ENCODE measurements around the gene MRPL51.

Gene MRPL51

GRCh38 chr12:6452245-6452943 lies 40.7 kb downstream of the MRPL51 start:
- Histone ChIP-seq H3K4me2 (ENCODE audit: insufficient read depth, low read length) (peak overlapping the region; percentile 84), H3K27me3 (ENCODE audit: insufficient read depth, low read length, poor library complexity) (no peaks in the 10 kb centered on the region), H3K79me2 (ENCODE audit: insufficient read depth, low read length) (peaks cover 22% of the 10 kb centered on the region), H3K9me3 (ENCODE audit: insufficient read depth, low read length, severe bottlenecking) (no peaks in the 10 kb centered on the region), H3K4me3 (ENCODE audit: low read depth in 1 of 2, low read length in 2 of 2) (peak overlapping the region; percentile 36 to 78), H3K27ac (ENCODE audit: low read length) (peak overlapping the region; percentile 97), H3K4me1 (ENCODE audit: insufficient read depth, low read length) (peaks cover 32% of the 10 kb centered on the region), H3K9ac (ENCODE audit: low read depth, low read length) (peak overlapping the region; percentile 87), H4K20me1 (ENCODE audit: insufficient read depth, low read length) (no peaks in the 10 kb centered on the region), H3K36me3 (ENCODE audit: insufficient read depth, low read length) (peaks cover 31% of the 10 kb centered on the region), H2AFZ (ENCODE audit: low read depth, low read length) (peak overlapping the region; percentile 85)
- ATAC-seq (ENCODE audit: insufficient read depth, low read depth) = no peak; the same call in 2 of the 3 replicates
- DNase-seq = peak; percentile 40
- TF ChIP-seq, protein P1, sequence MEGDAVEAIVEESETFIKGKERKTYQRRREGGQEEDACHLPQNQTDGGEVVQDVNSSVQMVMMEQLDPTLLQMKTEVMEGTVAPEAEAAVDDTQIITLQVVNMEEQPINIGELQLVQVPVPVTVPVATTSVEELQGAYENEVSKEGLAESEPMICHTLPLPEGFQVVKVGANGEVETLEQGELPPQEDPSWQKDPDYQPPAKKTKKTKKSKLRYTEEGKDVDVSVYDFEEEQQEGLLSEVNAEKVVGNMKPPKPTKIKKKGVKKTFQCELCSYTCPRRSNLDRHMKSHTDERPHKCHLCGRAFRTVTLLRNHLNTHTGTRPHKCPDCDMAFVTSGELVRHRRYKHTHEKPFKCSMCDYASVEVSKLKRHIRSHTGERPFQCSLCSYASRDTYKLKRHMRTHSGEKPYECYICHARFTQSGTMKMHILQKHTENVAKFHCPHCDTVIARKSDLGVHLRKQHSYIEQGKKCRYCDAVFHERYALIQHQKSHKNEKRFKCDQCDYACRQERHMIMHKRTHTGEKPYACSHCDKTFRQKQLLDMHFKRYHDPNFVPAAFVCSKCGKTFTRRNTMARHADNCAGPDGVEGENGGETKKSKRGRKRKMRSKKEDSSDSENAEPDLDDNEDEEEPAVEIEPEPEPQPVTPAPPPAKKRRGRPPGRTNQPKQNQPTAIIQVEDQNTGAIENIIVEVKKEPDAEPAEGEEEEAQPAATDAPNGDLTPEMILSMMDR (IDR thresholded peaks at IDR 0.05; ENCODE audit: borderline replicate concordance, extremely low read depth, low read length, poor library complexity, severe bottlenecking) = peak; percentile 2
- no peak for TF ChIP-seq EZH2 (IDR thresholded peaks at IDR 0.05; ENCODE audit: borderline replicate concordance, low read depth, low read length, severe bottlenecking)

DNA sequence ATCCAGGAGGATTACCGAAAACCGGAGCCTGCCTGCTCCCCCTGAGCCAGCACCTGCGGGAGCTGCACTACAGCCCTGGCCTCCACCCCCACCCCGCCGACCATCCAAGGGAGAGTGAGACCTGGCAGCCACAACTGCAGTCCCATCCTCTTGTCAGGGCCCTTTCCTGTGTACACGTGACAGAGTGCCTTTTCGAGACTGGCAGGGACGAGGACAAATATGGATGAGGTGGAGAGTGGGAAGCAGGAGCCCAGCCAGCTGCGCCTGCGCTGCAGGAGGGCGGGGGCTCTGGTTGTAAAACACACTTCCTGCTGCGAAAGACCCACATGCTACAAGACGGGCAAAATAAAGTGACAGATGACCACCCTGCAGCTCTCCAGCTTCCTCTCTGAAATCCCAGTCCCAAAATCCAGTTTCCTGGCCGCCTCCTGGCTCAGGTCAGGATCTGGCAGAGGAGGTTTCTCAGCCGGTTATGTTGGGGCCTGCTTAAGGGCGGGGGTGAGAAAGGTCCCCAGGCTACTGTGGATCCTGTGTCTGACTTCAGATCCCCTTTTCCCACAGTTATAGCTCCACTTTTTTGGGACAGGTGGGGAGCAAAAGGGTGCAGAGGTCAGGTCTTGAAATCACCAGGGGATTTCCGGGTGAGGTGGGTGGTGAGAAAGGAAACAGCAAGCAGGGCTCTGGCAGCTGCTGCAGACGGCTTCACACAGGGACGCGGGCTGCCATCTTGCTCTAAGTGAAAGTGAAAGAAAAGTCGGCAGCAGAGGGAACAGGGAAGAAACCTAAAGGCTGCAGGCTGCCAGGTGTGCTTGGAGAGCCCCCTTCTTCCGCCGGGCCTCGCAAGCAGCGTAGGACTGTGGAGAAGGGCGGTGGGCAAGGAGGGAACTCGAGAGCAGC lies 41.5 kb downstream of the MRPL51 start, which contains the start of gene TAPBPL:
Gene TAPBPL, plus strand, starts transcription at position 695 of the 897 bp plus-strand sequence. CDS start 207 bp downstream, outside the sequence.
- peaks cover 32% of the 10 kb centered on the region for H3K4me1 ChIP-seq (ENCODE audit: insufficient read depth, low read length)
- H3K79me2 ChIP-seq (ENCODE audit: insufficient read depth, low read length) = peaks cover 22% of the 10 kb centered on the region
- H3K36me3 ChIP-seq (ENCODE audit: insufficient read depth, low read length) = peaks cover 24% of the 10 kb centered on the region
- no peaks in the 10 kb centered on the region for H3K9me3 ChIP-seq (ENCODE audit: insufficient read depth, low read length, severe bottlenecking)
- DNase-seq = peak; percentile 90
- H2AFZ ChIP-seq (ENCODE audit: low read depth, low read length) = peak within 1 kb of the TSS; percentile 85
- peak within 1 kb of the TSS; percentile 87 for H3K9ac ChIP-seq (ENCODE audit: low read depth, low read length)
- H4K20me1 ChIP-seq (ENCODE audit: insufficient read depth, low read length) = no peaks in the 10 kb centered on the region
- H3K27ac ChIP-seq (ENCODE audit: low read length) = peak within 1 kb of the TSS; percentile 97
- H3K4me2 ChIP-seq (ENCODE audit: insufficient read depth, low read length) = peak within 1 kb of the TSS; percentile 84
- TF ChIP-seq, protein P1 (IDR thresholded peaks at IDR 0.05; ENCODE audit: borderline replicate concordance, extremely low read depth, low read length, poor library complexity, severe bottlenecking) = peak; percentile 2
- TF ChIP-seq EZH2 (IDR thresholded peaks at IDR 0.05; ENCODE audit: borderline replicate concordance, low read depth, low read length, severe bottlenecking) = no peak
- peak; percentile 91 for ATAC-seq (ENCODE audit: insufficient read depth, low read depth)
- no peaks in the 10 kb centered on the region for H3K27me3 ChIP-seq (ENCODE audit: insufficient read depth, low read length, poor library complexity)
- H3K4me3 ChIP-seq (ENCODE audit: low read depth in 1 of 2, low read length in 2 of 2) = peak within 1 kb of the TSS; percentile 36 to 78

DNA sequence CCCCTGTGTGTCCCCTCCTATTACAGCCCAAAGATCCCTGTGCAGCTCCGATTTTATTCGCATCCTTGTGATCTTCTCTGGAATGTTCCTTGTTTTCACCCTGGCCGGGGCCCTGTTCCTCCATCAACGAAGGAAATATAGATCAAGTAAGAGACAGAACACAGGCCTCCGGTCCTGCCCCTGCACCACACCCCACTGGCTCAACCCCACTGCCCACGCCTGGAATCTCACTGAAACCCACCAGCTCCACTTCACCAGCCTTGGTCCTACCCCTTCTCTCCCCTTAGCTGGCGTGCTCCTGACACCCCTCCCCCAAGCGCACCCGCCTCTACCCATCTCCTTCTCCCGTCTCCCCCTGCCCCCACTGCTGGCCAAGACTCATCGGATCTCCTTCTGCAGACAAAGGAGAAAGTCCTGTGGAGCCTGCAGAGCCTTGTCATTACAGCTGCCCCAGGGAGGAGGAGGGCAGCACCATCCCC lies 42.2 kb downstream of the MRPL51 start:
- Histone ChIP-seq H3K4me3 (ENCODE audit: low read depth in 1 of 2, low read length in 2 of 2) (peak overlapping the region; percentile 36 to 78), H3K4me1 (ENCODE audit: insufficient read depth, low read length) (peaks cover 32% of the 10 kb centered on the region), H3K27ac (ENCODE audit: low read length) (peak overlapping the region; percentile 97), H3K27me3 (ENCODE audit: insufficient read depth, low read length, poor library complexity) (no peaks in the 10 kb centered on the region), H3K9me3 (ENCODE audit: insufficient read depth, low read length, severe bottlenecking) (no peaks in the 10 kb centered on the region), H3K9ac (ENCODE audit: low read depth, low read length) (peak overlapping the region; percentile 87), H3K79me2 (ENCODE audit: insufficient read depth, low read length) (peaks cover 22% of the 10 kb centered on the region), H3K4me2 (ENCODE audit: insufficient read depth, low read length) (peak overlapping the region; percentile 84), H4K20me1 (ENCODE audit: insufficient read depth, low read length) (no peaks in the 10 kb centered on the region), H3K36me3 (ENCODE audit: insufficient read depth, low read length) (peaks cover 24% of the 10 kb centered on the region), H2AFZ (ENCODE audit: low read depth, low read length) (peak overlapping the region; percentile 85)
- no peak for TF ChIP-seq EZH2 (IDR thresholded peaks at IDR 0.05; ENCODE audit: borderline replicate concordance, low read depth, low read length, severe bottlenecking)
- TF ChIP-seq, protein P1 (IDR thresholded peaks at IDR 0.05; ENCODE audit: borderline replicate concordance, extremely low read depth, low read length, poor library complexity, severe bottlenecking) = no peak
- DNase-seq = no peak
- ATAC-seq (ENCODE audit: insufficient read depth, low read depth) = peak; percentile 5

All from DND-41 (cell line).